Natural killer cell (primary cell): ENCODE data around the gene PPM1D. TPM values are rescaled to one million over a fixed set of nuclear protein-coding genes. Genes with fewer than 3 reads are reported as not detected.

ENCODE experiments used
- ATAC-seq, 3 donors: fragments of 150-1000 bp in 2 of 3; fragments of 200-7000 bp in 1 of 3; cut with Tn5 transposase; 1 replicate in 1 of 3; 2 replicates in 2 of 3; pipeline ENCODE4 v1.10.0; 2021; ENCODE audit warnings: mild to moderate bottlenecking in 2 of 3, moderate library complexity in 2 of 3
- DNase-seq, 2 donors: peaks; one replicate each; pipeline versions ENCODE4 v3.0.0 to v3.0.0-alpha.2; 2013 to 2021; ENCODE audit warnings: mixed read lengths in 1 of 2
- H3K27ac ChIP-seq: one replicate; pipeline ENCODE4 v1.5.1; 2013; ENCODE audit warnings: mild to moderate bottlenecking, low read length
- H3K27me3 ChIP-seq: one replicate; pipeline ENCODE4 v1.6.1; 2013; ENCODE audit warnings: low read length; ENCODE audit not compliant: control insufficient read depth, insufficient read depth
- H3K36me3 ChIP-seq: one replicate; pipeline ENCODE4 v1.6.1; 2013; ENCODE audit warnings: low read length; ENCODE audit not compliant: control insufficient read depth, insufficient read depth
- H3K4me1 ChIP-seq: one replicate; pipeline ENCODE4 v1.6.1; 2013; ENCODE audit warnings: low read length; ENCODE audit not compliant: control insufficient read depth, insufficient read depth
- H3K4me3 ChIP-seq: one replicate; pipeline ENCODE4 v1.5.1; 2013; ENCODE audit warnings: low read length
- H3K9me3 ChIP-seq: one replicate; pipeline ENCODE4 v1.6.1; 2013; ENCODE audit warnings: low read length; ENCODE audit not compliant: control insufficient read depth, insufficient read depth
- H3K27ac Mint-ChIP-seq, 2 donors: one replicate each; pipeline ENCODE4 v1.8.0; 2022; ENCODE audit warnings: mild to moderate bottlenecking in 2 of 2, mixed read lengths in 2 of 2, moderate library complexity in 1 of 2
- H3K27me3 Mint-ChIP-seq, 2 donors: one replicate each; pipeline ENCODE4 v1.8.0; 2022; ENCODE audit warnings: low read depth in 2 of 2, mixed read lengths in 2 of 2
- H3K36me3 Mint-ChIP-seq: one replicate; pipeline ENCODE4 v1.8.0; 2022; ENCODE audit warnings: mixed read lengths
- H3K4me1 Mint-ChIP-seq, 2 donors: one replicate each; pipeline ENCODE4 v1.8.0; 2022; ENCODE audit warnings: mixed read lengths in 2 of 2
- H3K4me3 Mint-ChIP-seq: one replicate; pipeline ENCODE4 v1.8.0; 2022; ENCODE audit warnings: mild to moderate bottlenecking, moderate library complexity, mixed read lengths
- H3K9me3 Mint-ChIP-seq, 2 donors: one replicate each; pipeline ENCODE4 v1.8.0; 2022; ENCODE audit warnings: mixed read lengths in 2 of 2
- WGBS: methylation state at CpG from one replicate; pipeline ENCODE4 v1.1.7; 2013; ENCODE audit warnings: missing lambda C conversion rate; ENCODE audit not compliant: insufficient coverage; 5-methylcytosine and 5-hydroxymethylcytosine counted together
- intact Hi-C: fragments of 100-400 bp; cut with micrococcal nuclease; formaldehyde crosslinking; loops from one replicate; pipeline ENCODE4 v1.14.2; 2022
- total RNA-seq, 4 donors: library from RNA; stranded (reverse); fragments of 120-200 nt in 1 of 4; gene quantifications; one replicate each; pipeline versions ENCODE4 v1.2.3 to v1.2.4, GENCODE V29; 2013 to 2022
- TF ChIP-seq, protein P1 (sequence below): fragments of 200-600 bp; IDR thresholded peaks from one replicate; pipeline ENCODE4 v1.8.0; 2022; ENCODE audit warnings: antibody characterized with exemption

Gene PPM1D
- total RNA-seq, 3 donors from 2014 or later (not counting 1 experiment from before 2014, with no cell fraction given) = 22.8 to 31.6 (median 27.9) TPM

DNA sequence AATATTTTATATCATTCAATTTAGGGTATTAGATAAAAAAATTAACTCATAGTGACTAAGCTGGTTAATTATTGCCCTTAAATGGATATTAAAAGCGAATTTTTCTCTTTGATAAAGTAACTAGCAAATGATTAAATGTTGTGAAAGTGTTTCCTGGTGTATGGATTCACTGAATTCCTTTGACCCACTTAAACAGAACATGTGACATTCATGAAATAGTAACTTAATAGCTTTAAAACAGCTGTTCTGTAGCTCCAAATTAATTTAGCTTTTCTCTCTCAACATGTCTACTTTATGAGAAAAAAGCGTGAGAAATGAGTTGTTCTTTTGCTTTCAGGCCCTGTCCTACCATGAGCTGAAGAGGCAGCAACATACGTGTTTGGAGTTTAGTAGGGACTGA is 37.6 kb upstream of the PPM1D start:
- H3K27ac Mint-ChIP-seq = no peak overlapping the region
- no peaks in the 10 kb centered on the region for H3K4me1 Mint-ChIP-seq
- H3K27ac ChIP-seq = no peak overlapping the region
- H3K27me3 Mint-ChIP-seq = no peaks in the 10 kb centered on the region
- intact Hi-C loops = no loop called here
- TF ChIP-seq, protein P1, sequence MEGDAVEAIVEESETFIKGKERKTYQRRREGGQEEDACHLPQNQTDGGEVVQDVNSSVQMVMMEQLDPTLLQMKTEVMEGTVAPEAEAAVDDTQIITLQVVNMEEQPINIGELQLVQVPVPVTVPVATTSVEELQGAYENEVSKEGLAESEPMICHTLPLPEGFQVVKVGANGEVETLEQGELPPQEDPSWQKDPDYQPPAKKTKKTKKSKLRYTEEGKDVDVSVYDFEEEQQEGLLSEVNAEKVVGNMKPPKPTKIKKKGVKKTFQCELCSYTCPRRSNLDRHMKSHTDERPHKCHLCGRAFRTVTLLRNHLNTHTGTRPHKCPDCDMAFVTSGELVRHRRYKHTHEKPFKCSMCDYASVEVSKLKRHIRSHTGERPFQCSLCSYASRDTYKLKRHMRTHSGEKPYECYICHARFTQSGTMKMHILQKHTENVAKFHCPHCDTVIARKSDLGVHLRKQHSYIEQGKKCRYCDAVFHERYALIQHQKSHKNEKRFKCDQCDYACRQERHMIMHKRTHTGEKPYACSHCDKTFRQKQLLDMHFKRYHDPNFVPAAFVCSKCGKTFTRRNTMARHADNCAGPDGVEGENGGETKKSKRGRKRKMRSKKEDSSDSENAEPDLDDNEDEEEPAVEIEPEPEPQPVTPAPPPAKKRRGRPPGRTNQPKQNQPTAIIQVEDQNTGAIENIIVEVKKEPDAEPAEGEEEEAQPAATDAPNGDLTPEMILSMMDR = no peak
- no peak overlapping the region for H3K4me3 ChIP-seq
- H3K9me3 ChIP-seq = peaks cover 3% of the 10 kb centered on the region
- 100% methylated on average over 2 of the region's 3 CpGs for WGBS
- no peaks in the 10 kb centered on the region for H3K27me3 ChIP-seq
- H3K4me3 Mint-ChIP-seq = no peak overlapping the region
- no peaks in the 10 kb centered on the region for H3K9me3 Mint-ChIP-seq
- ATAC-seq = no peak
- H3K36me3 ChIP-seq = no peaks in the 10 kb centered on the region
- no peaks in the 10 kb centered on the region for H3K4me1 ChIP-seq
- no peak for DNase-seq
- H3K36me3 Mint-ChIP-seq = no peaks in the 10 kb centered on the region

- 89% methylated on average over 2 of the region's 2 CpGs for WGBS
- no peaks in the 10 kb centered on the region for H3K27me3 Mint-ChIP-seq
- Histone ChIP-seq H3K36me3 (no peaks in the 10 kb centered on the region), H3K4me3 (no peak overlapping the region), H3K27me3 (no peaks in the 10 kb centered on the region), H3K4me1 (no peaks in the 10 kb centered on the region), H3K27ac (no peak overlapping the region), H3K9me3 (no peaks in the 10 kb centered on the region)
- intact Hi-C loops = no loop called here
- no peaks in the 10 kb centered on the region for H3K4me1 Mint-ChIP-seq
- H3K4me3 Mint-ChIP-seq = no peak overlapping the region
- DNase-seq (no peak), ATAC-seq (no peak)
- TF ChIP-seq, protein P1 = no peak
- no peaks in the 10 kb centered on the region for H3K36me3 Mint-ChIP-seq
- no peak overlapping the region for H3K27ac Mint-ChIP-seq
- H3K9me3 Mint-ChIP-seq = no peaks in the 10 kb centered on the region
Observed at GRCh38 chr17:60563743-60564142, 36.2 kb upstream of the PPM1D start.

- Mint-ChIP-seq H3K4me1 (no peaks in the 10 kb centered on the region), H3K27ac (no peak overlapping the region), H3K27me3 (no peaks in the 10 kb centered on the region), H3K36me3 (no peaks in the 10 kb centered on the region), H3K9me3 (no peaks in the 10 kb centered on the region), H3K4me3 (no peak overlapping the region)
- Histone ChIP-seq H3K4me3 (no peak overlapping the region), H3K27me3 (no peaks in the 10 kb centered on the region), H3K27ac (no peak overlapping the region), H3K9me3 (no peaks in the 10 kb centered on the region), H3K36me3 (no peaks in the 10 kb centered on the region), H3K4me1 (no peaks in the 10 kb centered on the region)
- intact Hi-C loops = no loop called here
- WGBS = 94% methylated on average over 6 of the region's 6 CpGs
- DNase-seq (no peak), ATAC-seq (no peak)
- TF ChIP-seq, protein P1 = no peak
Observed at GRCh38 chr17:60565233-60565632, 34.8 kb upstream of the PPM1D start.
